ENCODE results near the gene CARM1. TPM values are rescaled to one million over a fixed set of nuclear protein-coding genes. Genes with fewer than 3 reads are reported as not detected.
A peak's percentile ranks its signal among the peaks of the same experiment; 100 is the strongest.
"Not testable (repeated sequence)": the region's sequence is repeated elsewhere in the genome, so short reads cannot be mapped to it uniquely, and the experiment has no call there.

Gene CARM1
- total RNA-seq, 1 donor from 2014 or later, result 34.4 TPM

- Mint-ChIP-seq H3K9me3 (no peaks in the 10 kb centered on the region), H3K27ac (no peak overlapping the region), H3K27me3 (ENCODE audit: insufficient read depth, low read depth) (peaks cover 7% of the 10 kb centered on the region), H3K36me3 (no peaks in the 10 kb centered on the region), H3K4me1 (peaks cover 9% of the 10 kb centered on the region), H3K4me3 (no peak overlapping the region)
- Histone ChIP-seq H3K27ac (no peak overlapping the region), H4K20me1 (ENCODE audit: low read depth) (no peaks in the 10 kb centered on the region), H2AFZ (replicated peaks) (no peak overlapping the region), H3K36me3 (no peaks in the 10 kb centered on the region), H3K9ac (no peak overlapping the region), H3K4me3 (no peak overlapping the region), H3K27me3 (no peaks in the 10 kb centered on the region), H3K4me1 (no peaks in the 10 kb centered on the region), H3F3A (ENCODE audit: low read depth) (peaks cover 10% of the 10 kb centered on the region), H3K4me2 (no peak overlapping the region), H3K79me2 (ENCODE audit: low read depth) (no peaks in the 10 kb centered on the region), H3K9me3 (ENCODE audit: low read depth) (no peaks in the 10 kb centered on the region)
- no peak for DNase-seq (ENCODE audit: low spot score)
- TF ChIP-seq CTCF (IDR thresholded peaks at IDR 0.05) (no peak), EZH2 (IDR thresholded peaks at IDR 0.05) (no peak)
Measured at GRCh38 chr19:10945264-10945663, 73.9 kb downstream of the CARM1 start.

GRCh38 chr19:10946958-10947657, 75.8 kb downstream of the CARM1 start:
- no peaks in the 10 kb centered on the region for H3K4me1 ChIP-seq
- no peak overlapping the region for H3K4me3 ChIP-seq
- H3K27ac ChIP-seq, result no peak overlapping the region
- no peaks in the 10 kb centered on the region for H3K27me3 ChIP-seq
- Mint-ChIP-seq H3K36me3 (no peaks in the 10 kb centered on the region), H3K27ac (peak overlapping the region; percentile 17), H3K4me1 (peaks cover 6% of the 10 kb centered on the region), H3K9me3 (no peaks in the 10 kb centered on the region), H3K27me3 (ENCODE audit: insufficient read depth, low read depth) (peaks cover 3% of the 10 kb centered on the region), H3K4me3 (no peak overlapping the region)
- no peaks in the 10 kb centered on the region for H3K9me3 ChIP-seq (ENCODE audit: low read depth)
- H2AFZ ChIP-seq (replicated peaks), result no peak overlapping the region
- no peak overlapping the region for H3K4me2 ChIP-seq
- no peaks in the 10 kb centered on the region for H4K20me1 ChIP-seq (ENCODE audit: low read depth)
- DNase-seq (ENCODE audit: low spot score), result no peak
- TF ChIP-seq EZH2 (IDR thresholded peaks at IDR 0.05) (no peak), CTCF (IDR thresholded peaks at IDR 0.05) (no peak), EZH2phosphoT487 (IDR thresholded peaks at IDR 0.05) (no peak)
- H3K36me3 ChIP-seq, result no peaks in the 10 kb centered on the region
- no peak overlapping the region for H3K9ac ChIP-seq
- peaks cover 4% of the 10 kb centered on the region for H3F3A ChIP-seq (ENCODE audit: low read depth)
- no peaks in the 10 kb centered on the region for H3K79me2 ChIP-seq (ENCODE audit: low read depth)

- Histone ChIP-seq H3K27me3 (no peaks in the 10 kb centered on the region), H3K4me1 (no peaks in the 10 kb centered on the region), H3K36me3 (no peaks in the 10 kb centered on the region), H4K20me1 (ENCODE audit: low read depth) (no peaks in the 10 kb centered on the region), H3K79me2 (ENCODE audit: low read depth) (no peaks in the 10 kb centered on the region), H3K9me3 (ENCODE audit: low read depth) (no peaks in the 10 kb centered on the region), H3K9ac (no peak overlapping the region), H3K27ac (no peak overlapping the region), H3F3A (ENCODE audit: low read depth) (no peaks in the 10 kb centered on the region), H3K4me3 (no peak overlapping the region), H2AFZ (replicated peaks) (no peak overlapping the region), H3K4me2 (no peak overlapping the region)
- Mint-ChIP-seq H3K4me3 (no peak overlapping the region), H3K27me3 (ENCODE audit: insufficient read depth, low read depth) (peaks cover 2% of the 10 kb centered on the region), H3K36me3 (no peaks in the 10 kb centered on the region), H3K9me3 (no peaks in the 10 kb centered on the region), H3K27ac (peak overlapping the region; percentile 37), H3K4me1 (no peaks in the 10 kb centered on the region)
- TF ChIP-seq EZH2phosphoT487 (IDR thresholded peaks at IDR 0.05) (no peak), CTCF (IDR thresholded peaks at IDR 0.05) (no peak), EZH2 (IDR thresholded peaks at IDR 0.05) (no peak)
- DNase-seq (ENCODE audit: low spot score), result no peak
Measured at GRCh38 chr19:10952809-10953208, 81.5 kb downstream of the CARM1 start.

- not testable (repeated sequence) for H3K27me3 ChIP-seq; H3K9ac ChIP-seq; H3K27ac ChIP-seq; H3K36me3 Mint-ChIP-seq; H2AFZ ChIP-seq (replicated peaks); H3K27me3 Mint-ChIP-seq (ENCODE audit: insufficient read depth, low read depth); H3K27ac Mint-ChIP-seq; DNase-seq (ENCODE audit: low spot score); H3K36me3 ChIP-seq; H3K9me3 Mint-ChIP-seq; H3K9me3 ChIP-seq (ENCODE audit: low read depth)
- Mint-ChIP-seq H3K4me1 (peaks cover 19% of the 10 kb centered on the region), H3K4me3 (peak overlapping the region; percentile 92)
- H3K4me3 ChIP-seq, result peak overlapping the region; percentile 76
- H4K20me1 ChIP-seq (ENCODE audit: low read depth), result peaks cover 25% of the 10 kb centered on the region
- H3F3A ChIP-seq (ENCODE audit: low read depth), result peaks cover 24% of the 10 kb centered on the region
- peaks cover 21% of the 10 kb centered on the region for H3K4me1 ChIP-seq
- peak overlapping the region; percentile 92 for H3K4me2 ChIP-seq
- H3K79me2 ChIP-seq (ENCODE audit: low read depth), result peaks cover 42% of the 10 kb centered on the region
Measured at GRCh38 chr19:10959277-10959968, 88.1 kb downstream of the CARM1 start.
